ENCODE results near the gene OR10H5.

Gene OR10H5

GRCh38 chr19:15850385-15850784 is 62.9 kb downstream of the OR10H5 start:
- DNase-seq: no peak

Data from SHP77 (cell line).